GM20000 (cell line): ENCODE data around the gene C1QL2.

Experiments
- DNase-seq: peaks from one replicate; pipeline ENCODE4 v3.0.0; 2012; ENCODE audit warnings: low spot score
- CTCF ChIP-seq: IDR thresholded peaks from 2 replicates; pipeline ENCODE4 v1.5.1; 2012; ENCODE audit warnings: mild to moderate bottlenecking, control low read depth; ENCODE audit errors: extremely low read depth, missing control alignments

C1QL2 gene

DNA sequence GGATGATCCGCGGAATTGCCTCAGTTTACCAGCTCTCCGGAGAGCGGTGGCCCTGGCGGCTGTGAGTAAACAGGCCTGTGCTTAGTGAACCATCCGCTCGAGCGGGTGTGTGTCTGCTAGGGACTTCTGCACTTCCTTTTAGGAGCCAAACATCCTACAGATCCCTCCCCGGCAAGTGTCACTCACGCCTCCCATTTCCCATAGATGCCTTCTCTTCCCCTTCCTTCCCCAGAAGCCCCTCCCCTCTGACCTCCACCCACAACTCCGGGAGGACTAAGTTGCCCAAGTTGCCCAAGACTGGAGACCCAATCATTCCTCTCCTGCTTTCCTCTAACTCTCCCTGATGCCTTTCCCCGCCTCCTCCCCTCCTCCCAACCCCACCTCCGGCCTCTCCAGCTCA is 2.9 kb downstream of the C1QL2 start:
- TF ChIP-seq CTCF, result no peak
- no peak for DNase-seq

DNA sequence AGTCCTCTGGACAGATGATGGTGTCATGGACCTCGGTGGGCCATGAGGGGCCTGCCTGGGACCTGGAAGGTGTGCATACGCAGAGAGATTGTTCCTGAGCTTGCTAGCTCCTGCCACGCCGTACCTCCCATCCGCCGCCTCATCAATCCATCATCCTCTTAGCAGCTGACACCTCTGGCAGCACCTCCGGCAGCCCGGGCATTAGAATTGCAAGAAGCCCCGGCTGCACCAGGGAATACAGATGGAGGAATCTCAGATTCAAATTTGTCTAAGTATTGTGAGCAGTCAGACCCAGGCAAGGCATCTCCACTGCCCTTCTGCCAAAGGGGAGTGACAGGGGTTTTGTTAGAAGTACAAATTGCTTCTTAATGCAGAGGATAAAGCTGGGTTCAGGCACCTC is 4.5 kb downstream of the C1QL2 start:
- no peak for DNase-seq
- no peak for TF ChIP-seq CTCF

GRCh38 chr2:119149611-119150010 is 8.9 kb downstream of the C1QL2 start:
- no peak for DNase-seq
- no peak for TF ChIP-seq CTCF

GRCh38 chr2:119147776-119148715 is 10.5 kb downstream of the C1QL2 start:
- no peak for DNase-seq

DNA sequence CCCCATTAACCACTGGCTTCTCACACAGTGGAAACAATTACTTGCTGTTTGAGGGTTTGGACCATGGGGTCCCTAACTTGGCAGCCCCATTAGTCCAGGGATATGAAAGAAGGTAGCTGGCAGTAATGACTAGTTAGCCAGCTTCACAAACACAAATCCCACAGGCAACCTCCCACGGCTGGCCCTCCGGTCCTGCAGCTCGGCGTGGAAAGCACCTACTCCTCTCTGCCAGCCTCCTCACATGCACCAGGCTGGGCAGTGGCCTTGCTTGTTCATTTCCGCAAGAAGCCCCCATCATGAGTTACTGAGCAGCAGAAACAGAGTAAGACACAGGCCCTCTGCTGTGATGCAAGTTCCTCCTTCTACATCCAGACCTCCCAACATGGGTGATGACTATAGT is 13.7 kb downstream of the C1QL2 start:
- TF ChIP-seq CTCF, result no peak
- DNase-seq, result no peak

More at GRCh38 chr2:119147776-119148715, 10.5 kb downstream of the C1QL2 start:
- TF ChIP-seq CTCF, result no peak

DNA sequence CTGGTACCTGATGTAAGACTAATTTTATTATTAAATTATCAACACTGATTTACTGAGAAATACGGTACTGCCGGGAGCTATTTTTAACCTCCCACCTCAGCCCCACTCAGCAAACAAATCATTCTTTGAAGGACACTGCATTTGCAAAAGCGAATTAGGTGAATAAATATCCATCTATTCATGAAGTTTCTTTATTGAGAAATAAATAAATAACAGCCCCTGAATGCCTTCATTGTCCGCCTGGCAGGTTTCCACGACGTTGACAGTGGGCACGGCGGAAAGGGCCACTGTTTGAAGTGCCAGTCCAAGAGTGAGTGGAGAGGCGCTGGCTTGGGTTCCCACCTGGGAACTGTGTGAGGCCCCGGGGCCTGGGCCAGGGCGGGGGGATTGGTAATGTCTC is 15.7 kb downstream of the C1QL2 start:
- TF ChIP-seq CTCF, result no peak
- no peak for DNase-seq

DNA sequence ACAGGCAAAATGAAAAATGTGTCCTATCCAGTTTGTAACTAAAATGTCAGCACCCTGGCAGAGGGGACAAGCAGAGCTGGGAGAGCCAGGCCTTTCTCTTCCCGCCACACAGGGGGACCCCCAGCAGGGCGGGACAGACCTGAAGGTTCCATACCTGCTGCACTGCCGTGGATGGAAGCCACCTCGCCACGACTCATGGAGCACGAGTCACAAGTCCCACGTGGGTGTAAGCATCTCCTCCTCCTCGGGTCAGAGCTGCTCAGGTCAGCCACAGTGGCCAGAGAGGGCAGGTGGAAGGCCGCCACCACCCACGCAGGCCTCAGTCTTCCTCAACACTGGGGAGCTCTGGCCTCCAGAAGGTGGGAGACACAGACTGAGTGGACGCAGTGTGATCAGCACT is 21.0 kb downstream of the C1QL2 start:
- no peak for DNase-seq
- no peak for TF ChIP-seq CTCF
